AG04449 (cell line): ENCODE data around the gene SLC12A2.

ENCODE experiments used
- CTCF ChIA-PET: fragments of 350-600 bp; formaldehyde crosslinking; extraction: SDS; loops from one replicate; lab custom pipeline; 2021; ENCODE audit warnings: antibody characterized with exemption; lab: Yijun Ruan, JAX
- POLR2A ChIA-PET: fragments of 400-600, 350-600 bp; formaldehyde crosslinking; extraction: SDS; loops from one replicate; lab custom pipeline; 2020; ENCODE audit warnings: antibody characterized with exemption, inconsistent platforms; lab: Yijun Ruan, JAX
- DNase-seq: peaks from one replicate; pipeline ENCODE4 v3.0.0-alpha.2; 2010; ENCODE audit warnings: low read depth, low spot score
- H3K4me3 ChIP-seq: 2 replicates; pipeline ENCODE4 v1.5.1; 2011; ENCODE audit warnings: low read depth, mild to moderate bottlenecking, control low read depth, low read length
- CTCF ChIP-seq: IDR thresholded peaks from one replicate; pipeline ENCODE4 v1.5.1; 2011; ENCODE audit warnings: mild to moderate bottlenecking, moderate library complexity, low read length, control low read depth, inconsistent platforms; ENCODE audit not compliant: insufficient read depth; ENCODE audit errors: missing control alignments

The SLC12A2 gene

DNA sequence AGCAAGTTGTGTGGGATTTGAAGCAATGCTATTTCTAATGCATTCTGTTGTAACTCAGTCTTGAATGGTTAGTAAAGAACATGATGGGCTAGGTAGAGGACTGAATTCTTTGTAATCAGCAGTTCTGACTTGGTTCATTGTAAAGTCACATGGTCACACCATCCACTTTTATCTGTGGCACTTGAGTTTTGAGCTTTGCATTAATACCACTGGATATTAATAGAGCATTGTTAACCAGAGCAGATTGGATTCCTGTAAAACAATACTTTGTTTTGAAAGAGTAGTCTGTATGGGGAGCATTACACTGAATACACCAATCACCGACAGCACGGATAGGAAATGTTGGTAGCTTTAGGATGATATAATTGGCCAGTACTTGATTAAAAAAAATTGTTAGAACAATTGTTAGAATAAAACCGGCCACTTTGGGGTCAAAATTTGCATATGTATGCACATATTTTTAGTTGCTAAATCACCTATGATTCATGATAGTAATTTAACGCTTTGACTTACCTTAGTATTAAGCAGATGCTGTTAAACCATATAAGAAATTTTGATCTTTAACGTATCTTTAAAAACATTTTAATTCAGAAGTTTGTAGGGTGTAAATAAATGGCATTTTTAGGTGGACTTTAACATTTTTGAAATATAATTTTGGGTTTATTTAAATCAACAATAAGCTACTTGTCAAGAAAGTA is 17.4 kb downstream of the SLC12A2 start:
- H3K4me3 ChIP-seq = no peak overlapping the region
- CTCF ChIA-PET = interaction anchor here (0.6 to 1.5 kb wide), 3 partner anchors 18 to 1525 kb away, joined by 3 to 4 read pairs (median 4); partner anchors contain the start of gene SLC12A2
- POLR2A ChIA-PET = interaction anchor here (0.6 kb wide), 1 partner anchor 11 kb away, joined by 3 read pairs; no protein-coding TSS in a partner anchor
- no peak for DNase-seq
- TF ChIP-seq CTCF = no peak

DNA sequence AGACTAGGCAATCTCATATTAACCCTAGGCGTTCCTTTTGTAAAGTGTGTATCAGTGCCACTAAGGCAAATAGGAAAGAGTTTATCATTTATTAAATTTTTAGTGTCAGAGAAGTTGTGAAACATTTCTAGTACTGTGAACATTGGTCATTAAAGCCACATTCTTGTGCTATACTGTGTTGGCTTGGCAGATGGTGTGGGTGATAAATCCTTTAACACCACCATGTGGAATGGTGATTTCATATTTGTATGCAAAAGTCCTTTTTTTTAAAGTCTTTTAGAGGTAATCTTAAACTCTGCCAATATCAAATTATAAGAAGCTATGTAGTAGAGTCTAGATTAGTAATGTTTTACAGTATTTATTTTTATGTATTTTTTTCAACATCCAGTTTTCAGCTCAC is 18.1 kb downstream of the SLC12A2 start:
- no peak overlapping the region for H3K4me3 ChIP-seq
- no peak for DNase-seq
- no peak for TF ChIP-seq CTCF
- ChIA-PET POLR2A (interaction anchor here (0.6 kb wide), 1 partner anchor 11 kb away, joined by 3 read pairs; no protein-coding TSS in a partner anchor), CTCF (interaction anchor here (1.5 kb wide), 1 partner anchor 18 kb away, joined by 4 read pairs; the partner anchor contains the start of gene SLC12A2)

DNA sequence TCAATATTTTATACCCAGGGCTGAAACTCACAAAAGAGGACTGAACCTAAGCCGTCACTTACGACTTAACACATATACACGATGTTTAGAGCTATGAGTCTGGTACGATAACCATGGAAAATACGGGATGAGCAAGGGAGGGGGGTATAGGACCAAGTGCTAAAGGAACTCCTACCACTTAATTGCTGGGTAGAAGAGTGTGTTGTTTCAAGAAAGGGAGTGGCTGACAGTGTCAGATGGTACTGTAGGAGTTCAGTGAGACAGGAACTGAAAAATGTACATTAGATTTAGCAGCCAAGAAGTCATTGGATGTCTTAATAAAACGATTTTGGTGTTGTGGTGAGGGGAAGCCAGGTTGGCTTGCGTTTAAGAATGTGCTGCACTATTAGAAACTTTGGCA is 21.6 kb downstream of the SLC12A2 start:
- ChIA-PET POLR2A (no interaction called here), CTCF (no interaction called here)
- DNase-seq = no peak
- no peak for TF ChIP-seq CTCF
- no peak overlapping the region for H3K4me3 ChIP-seq

- CTCF ChIA-PET = interaction anchor here (1.0 kb wide), 2 partner anchors 11 to 50 kb away, joined by 3 read pairs; no protein-coding TSS in a partner anchor
- POLR2A ChIA-PET = no interaction called here
- no peak for DNase-seq
- no peak overlapping the region for H3K4me3 ChIP-seq
- TF ChIP-seq CTCF = no peak
Observed at GRCh38 chr5:128109138-128109537, 25.6 kb downstream of the SLC12A2 start.

GRCh38 chr5:128109766-128110165 is 26.2 kb downstream of the SLC12A2 start:
- no peak overlapping the region for H3K4me3 ChIP-seq
- CTCF ChIA-PET = no interaction called here
- TF ChIP-seq CTCF = no peak
- DNase-seq = no peak
- POLR2A ChIA-PET = no interaction called here

- no peak overlapping the region for H3K4me3 ChIP-seq
- CTCF ChIA-PET = no interaction called here
- POLR2A ChIA-PET = interaction anchor here (0.7 kb wide), 2 partner anchors 11 to 124 kb away, joined by 3 read pairs; no protein-coding TSS in a partner anchor
- no peak for TF ChIP-seq CTCF
- no peak for DNase-seq
Observed at GRCh38 chr5:128111818-128112448, 28.4 kb downstream of the SLC12A2 start.
